Stimulated activated CD8-positive, alpha-beta memory T cell treated with anti-CD3 and anti-CD28 coated beads, Interleukin-2, amount 100 ng/mL, for 1 hour (primary cell): ENCODE results near the gene IDUA.

Experiments used
- DNase-seq, 2 donors: peaks; one replicate each; pipeline ENCODE4 v3.0.0-alpha.2; 2020; ENCODE audit warnings: low read depth in 2 of 2

The IDUA gene

GRCh38 chr4:1031346-1031745 is 44.5 kb downstream of the IDUA start:
- no peak for DNase-seq

DNA sequence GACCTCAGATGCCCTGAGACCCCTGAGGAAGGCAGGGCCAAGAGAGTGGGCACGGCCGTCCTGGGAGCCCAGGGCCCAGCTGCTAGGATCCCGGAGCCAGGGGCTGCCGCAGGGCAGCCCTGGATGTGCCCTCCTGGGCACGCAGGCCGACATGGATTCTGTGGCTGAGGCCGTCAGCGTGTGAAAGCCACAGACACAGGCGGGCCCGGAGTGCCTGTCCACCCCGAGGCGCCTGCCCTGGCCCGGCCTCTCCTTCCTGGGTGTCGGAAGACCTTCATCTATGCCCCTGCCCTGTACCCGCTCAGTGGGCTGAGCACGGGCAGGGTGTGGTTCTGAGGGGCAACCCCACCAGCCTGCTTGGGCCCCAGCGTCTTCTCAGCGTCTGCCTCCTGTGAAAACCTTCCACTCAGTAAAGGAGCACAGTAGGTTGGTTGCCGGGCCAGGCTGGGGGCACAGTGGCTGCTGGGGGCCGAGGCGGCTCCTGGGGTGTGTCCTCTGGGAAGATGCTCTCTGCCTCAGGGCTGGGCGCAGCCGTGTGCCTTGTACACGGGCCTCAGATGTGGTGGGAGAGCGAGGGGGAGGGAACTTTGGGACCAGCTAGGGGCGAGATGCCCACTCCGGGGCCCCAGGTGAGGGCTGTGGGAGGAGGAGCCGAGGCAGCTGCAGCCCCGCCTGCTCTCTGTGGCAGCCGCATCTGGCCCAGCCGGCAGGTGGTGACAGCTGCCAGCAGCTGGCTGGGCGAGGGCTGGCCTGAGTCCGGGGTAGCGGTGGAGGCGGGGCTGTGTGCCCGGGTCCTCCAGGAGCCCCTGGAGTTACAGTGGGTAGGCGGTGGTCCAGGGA is 45.3 kb downstream of the IDUA start:
- no peak for DNase-seq

DNA sequence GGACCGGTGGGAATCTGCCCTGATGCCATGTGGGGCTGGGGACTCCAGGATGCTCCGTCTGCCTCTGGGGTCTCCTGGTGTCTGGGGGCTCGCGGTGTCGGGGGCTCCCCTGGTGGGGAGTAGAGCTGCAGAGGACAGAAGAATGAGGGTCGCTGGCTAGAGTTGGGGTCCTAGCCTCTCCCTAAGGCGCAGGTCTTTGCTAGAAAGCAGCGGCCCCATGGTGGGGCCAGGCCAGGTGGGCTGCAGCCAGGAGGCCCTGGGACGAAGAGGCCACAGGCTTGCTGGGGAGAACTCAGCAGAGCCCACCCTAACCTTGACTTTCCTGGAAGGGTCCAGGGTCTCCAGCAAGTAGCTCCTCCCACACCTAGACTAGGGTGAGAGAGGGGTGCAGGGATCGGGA is 46.0 kb downstream of the IDUA start:
- DNase-seq = no peak

DNA sequence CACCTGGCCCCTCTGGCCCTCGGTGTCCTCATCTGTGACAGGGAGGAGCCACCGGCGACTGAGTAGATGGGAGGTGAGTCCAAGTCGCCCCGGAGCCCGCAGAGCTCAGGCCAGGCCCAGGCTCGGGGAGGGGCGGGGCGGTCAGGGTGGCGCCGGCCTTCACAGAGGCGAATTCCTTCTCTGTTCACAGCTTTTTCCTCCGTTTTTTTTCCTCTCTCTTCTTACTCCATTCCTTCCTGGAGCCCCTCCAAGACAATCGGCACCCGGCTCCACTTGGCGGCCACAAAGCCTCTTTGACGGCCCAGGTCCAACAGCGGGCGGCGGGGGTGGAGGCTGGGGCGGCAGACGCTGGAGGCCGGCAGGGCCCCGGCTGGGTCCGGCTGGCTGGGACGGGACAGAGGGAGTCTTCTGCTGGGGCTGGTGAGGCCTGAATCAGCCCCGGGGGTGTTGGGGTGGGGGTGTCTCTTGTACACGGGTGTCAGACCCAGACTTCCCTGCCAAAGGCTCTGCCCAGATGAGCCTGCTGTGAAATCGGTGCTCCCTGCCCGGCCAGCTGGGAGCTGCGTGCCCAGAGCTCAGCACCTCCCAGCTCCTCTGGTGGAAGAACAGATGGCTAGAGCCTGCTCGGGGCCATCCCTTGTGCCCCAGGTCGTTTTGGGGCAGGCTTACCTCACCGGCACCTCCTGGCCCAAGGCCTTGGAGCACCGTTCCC is 47.2 kb downstream of the IDUA start:
- DNase-seq = no peak

GRCh38 chr4:1035510-1035909 is 48.7 kb downstream of the IDUA start:
- DNase-seq = no peak

DNA sequence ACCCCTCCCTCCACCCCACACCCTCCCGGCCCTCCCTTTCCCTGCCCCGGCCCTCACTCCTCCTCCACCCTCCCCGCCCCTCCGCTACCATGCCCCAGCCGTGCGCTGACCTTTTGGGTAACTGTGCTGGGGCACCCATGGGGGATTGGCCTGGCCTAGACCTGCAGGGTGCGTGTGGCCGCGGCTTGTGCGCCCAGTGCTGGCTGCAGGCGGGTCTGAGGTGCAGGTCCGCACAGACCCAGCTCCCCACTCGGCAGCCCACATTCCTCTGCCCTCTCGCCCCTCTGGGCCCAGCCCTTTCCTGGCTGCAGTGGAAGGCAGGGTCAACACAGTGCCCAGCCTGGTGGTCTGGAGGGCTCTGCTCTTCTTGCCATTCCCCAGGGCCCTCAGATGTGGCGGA is 49.3 kb downstream of the IDUA start:
- DNase-seq = no peak

DNA sequence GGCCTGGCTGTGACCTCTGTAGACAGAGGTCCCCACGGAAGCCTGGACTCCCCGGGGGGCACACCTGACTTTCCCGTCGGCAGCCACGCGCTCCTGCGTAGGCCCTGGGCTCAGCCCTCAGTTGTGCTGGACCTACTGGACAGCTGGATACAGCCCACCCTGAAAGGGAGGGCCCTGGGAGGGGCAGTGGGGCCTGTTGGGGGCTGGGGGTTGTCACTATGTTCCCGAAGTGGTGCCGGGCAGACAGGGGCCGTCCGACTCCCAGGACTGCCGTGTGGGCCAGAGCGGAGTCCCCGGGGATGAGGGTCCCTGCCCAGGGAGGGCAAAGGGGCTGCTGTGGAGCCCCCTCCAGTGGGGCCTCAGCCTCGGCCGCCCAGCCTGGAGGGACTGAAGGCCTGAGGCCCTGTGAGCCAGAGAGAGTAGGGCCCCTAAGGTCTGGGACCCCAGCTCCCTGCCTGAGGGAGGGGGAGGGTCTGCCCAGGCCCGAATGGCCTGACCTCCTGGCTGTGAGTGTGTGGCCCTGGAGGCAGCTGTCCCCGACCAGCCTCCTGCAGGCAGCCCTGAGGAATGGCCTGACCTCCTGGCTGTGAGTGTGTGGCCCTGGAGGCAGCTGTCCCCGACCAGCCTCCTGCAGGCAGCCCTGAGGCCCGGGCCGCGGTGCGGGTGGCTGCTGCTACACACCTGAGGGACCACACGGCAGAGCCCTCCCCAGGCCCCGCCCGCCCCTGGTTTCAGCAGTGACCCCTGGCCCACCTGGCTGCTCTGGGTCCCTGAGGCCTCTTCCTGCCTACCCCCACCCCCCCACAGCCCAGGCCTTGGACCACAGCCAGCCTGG is 50.3 kb downstream of the IDUA start:
- no peak for DNase-seq

- DNase-seq = no peak
These were observed 52.2 kb downstream of the IDUA start for GRCh38 chr4:1038948-1039492.

DNA sequence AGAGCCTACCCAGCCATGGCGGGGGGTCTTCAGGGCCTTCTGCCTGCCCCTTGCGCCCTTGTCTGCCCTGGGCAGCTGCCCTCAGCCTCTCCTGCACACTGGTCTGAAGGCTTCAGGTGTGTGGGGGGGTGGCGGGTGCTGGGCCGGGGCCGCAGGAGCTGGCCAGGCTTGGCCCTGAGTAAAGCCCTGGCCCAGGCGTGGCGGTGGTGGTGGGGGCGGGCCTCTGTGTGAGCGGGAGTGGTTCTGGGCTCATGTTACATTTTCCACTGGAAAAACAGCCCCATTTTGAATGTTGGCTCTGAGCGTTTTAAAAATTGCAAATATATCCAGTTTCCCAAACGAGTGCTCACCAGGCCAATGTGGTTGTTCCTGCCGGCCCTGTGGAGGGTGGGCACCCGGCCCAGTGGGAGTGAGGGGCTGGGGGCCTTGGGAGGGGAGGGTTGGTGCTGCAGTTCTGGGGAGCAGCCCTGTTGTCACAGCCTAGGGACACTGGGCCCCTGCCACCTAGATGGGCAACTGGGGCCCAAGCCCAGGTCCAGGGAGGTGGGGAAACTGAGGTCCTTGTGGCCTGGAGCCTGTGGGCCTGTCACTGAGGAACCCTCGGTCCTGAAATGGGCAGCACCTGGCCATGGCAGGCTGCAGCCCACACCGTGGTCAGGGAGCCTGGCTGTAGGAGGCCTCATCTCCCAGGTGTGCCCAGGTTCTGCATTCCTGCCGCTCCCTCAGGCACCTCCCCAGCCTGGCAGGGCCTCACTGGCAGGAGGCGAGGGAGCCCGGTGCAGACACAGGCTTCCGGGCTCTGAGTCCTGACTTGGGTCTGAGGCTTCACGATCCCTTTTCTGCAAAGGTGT is 52.9 kb downstream of the IDUA start:
- DNase-seq = no peak

GRCh38 chr4:1040344-1041146 is 53.7 kb downstream of the IDUA start:
- no peak for DNase-seq

GRCh38 chr4:1041147-1041935 is 54.5 kb downstream of the IDUA start:
- no peak for DNase-seq

DNA sequence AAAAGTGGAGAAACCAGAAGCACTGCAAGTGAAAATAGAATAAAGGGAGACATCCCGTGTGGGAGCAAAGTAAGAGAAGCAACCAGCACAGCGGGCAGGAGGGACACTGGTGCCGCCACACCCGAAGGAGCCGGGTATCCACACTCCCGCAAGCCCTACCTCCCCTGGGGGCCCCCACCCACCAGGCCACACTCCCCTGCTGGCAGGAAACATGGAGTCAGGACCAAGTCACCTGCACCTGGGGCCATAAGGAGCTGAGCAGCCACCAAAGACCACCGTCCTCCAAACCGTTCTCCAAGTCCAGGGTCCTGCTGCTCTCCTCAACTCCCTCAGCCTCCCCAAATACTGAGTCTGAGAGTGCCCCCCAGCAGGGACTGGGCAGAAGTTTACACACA is 55.1 kb downstream of the IDUA start:
- no peak for DNase-seq

- no peak for DNase-seq
These were observed 55.7 kb downstream of the IDUA start for GRCh38 chr4:1042352-1043055.

DNA sequence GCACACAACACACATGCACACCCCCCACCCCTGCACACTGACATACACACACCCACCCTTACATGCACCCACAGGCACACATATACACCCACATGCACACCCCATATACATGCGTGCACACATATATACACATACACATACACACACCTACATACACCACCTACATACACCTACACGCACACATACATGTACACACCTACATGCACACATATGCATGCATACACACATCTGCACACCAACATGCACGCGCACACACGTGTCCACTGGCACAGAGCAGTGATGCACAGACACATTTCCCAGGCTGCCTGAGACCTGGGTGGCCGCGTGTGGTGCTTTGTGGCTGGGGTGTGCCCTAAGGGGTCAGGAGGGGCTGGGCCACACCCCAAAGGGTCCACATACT is 56.3 kb downstream of the IDUA start:
- no peak for DNase-seq

DNA sequence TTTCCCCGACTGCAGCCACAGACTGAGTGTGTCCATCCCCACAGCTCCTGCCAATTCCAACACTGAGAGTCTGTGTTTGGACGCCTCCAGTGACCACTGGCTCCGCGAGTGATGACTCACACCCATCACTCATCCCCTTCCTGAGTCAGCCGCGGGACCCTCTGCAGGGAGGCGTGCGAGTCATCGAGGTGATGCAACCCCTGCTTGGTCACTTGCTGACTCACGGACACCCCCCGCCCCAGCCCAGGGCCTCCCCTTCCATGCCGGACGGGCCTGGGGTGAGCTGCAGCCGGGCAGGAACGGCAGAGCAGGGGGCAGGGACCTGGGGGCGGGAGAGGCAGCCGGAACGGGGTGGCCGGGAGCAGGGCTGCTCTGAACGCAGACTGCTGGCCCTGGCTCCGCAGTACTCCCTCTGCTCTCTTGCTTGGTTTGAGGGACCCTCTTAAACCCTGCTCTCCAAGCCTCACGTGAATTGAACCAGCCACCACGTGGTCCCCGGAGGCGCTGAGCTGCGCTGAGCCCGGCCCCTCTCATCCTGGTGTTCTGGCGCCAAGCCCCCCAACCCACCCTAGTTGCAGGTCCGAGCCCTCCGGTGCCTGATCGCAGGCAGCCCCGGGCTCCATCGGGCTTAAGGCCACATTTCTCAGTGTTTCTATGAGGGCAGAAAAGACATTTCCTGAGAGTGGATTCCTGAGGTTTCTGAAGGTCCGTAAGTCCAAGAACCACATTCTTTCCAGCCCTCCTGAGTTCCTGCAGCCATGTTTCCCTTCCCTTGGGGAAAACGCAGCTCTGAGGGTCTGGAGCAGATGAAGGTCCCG is 57.0 kb downstream of the IDUA start:
- DNase-seq = no peak

DNA sequence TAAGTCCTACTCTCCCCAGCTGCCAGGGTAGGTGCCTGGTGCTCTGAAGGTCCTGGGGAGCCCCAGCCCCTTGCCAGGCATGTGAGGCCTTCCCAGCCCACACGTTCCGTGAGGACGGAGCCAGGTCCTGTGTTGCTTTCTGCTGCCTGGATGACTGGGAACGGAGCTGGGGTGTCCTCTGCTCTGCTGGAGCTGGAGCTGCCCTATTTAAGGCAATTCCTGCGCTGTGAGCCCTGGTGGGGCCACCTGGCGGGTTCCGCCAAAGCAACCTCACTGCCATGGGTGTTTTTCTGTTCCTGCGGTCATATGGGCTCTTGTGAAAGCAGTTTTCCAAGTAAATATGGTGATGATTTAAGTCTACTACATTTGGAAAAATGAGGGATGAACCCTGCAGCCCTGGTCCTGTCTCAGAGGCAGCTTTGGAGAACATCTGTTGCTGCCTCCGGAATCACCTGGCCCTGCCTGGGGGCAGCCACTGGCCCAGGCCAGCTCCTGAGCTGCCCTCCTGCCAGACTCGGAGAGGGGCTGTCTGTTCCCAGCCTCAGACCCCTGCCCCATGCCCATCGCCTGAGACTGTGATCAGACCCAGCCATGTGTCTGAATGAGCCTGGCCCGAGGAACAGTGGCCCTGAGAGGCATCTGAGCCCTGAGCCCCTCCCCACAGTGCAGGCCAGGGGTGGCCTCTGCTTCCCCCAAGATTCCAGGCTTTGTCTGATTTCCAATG is 57.8 kb downstream of the IDUA start:
- no peak for DNase-seq

GRCh38 chr4:1045193-1045594 is 58.4 kb downstream of the IDUA start:
- no peak for DNase-seq
